NCI-H2081 treated with DMSO at 0.1 percent for 48 hours (cell line): ENCODE results near the gene OSM.

Source experiments
- DNase-seq: peaks from one replicate; lab custom pipeline; 2025; lab: John Stamatoyannopoulos, UW

The OSM gene

DNA sequence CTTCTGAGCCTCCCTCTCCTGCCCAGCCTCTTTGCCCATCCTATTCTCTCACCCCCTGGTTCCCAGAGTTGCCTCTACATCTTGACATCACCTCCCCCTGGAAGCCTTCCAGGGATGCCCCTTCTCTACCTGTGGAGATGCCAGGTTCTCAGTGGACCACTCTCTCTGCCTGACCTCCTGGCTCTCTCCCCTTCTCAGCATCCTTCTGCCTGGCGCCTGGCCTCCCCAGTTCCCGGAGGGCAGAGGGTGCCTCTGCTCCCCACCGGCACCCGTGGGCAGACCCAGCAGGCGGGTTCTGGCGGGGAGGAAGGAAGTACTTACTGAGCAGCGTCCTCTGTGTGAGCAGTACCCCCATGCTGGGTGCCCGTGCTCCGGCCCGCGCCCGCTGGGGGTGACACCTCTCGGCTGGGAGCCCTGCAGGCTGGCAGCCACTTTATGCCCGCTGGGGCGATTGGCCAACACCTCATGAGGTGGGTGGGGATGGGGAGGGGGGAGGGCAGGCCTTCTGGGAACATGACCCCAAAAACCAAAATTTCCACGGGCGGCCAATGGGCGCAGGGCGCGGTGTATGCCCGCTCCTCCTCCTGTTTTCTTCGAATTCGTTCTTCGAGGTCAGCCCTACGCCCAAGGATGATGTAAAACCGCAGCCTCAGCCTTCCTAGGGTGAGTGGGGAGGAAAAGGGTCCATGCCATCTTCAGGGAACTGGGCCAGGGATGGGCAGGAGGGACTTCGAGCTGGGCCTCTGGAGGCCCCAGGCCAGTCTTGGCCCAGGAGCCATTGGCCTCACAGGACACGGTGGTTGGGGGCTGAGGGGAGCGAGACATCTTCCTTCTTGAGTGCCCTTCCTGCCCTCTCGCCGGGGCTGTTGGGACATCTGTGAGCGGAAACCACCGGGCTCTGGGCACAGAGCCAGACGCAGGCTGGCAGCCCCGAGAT, at the start of gene OSM:
Gene OSM, minus strand, starts transcription at position 407 of the 937 bp plus-strand sequence. Its CDS starts 52 bp downstream, at position 355.
- DNase-seq = no peak

- no peak for DNase-seq
Measured at GRCh38 chr22:30315962-30316576, 49.4 kb upstream of the OSM start.

DNA sequence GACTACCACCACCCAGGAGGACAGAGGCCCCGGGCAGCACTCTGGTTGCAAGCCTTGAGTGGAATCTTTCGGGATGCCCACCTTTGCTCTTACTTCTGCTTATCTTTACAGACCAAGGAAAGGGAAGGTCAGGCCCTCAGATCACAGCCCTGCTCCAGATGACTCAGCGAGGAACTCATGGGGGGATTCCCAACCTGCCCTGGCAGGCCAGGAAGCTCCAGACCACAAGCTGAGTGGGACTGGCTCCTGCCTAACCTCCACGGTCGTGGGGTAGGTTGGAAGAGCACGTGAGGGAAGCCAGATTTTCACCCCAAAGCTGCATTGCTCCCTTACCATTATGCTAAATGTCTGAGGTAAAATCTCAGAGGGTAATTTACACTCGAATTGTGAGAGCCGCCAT, 48.3 kb upstream of the OSM start:
- no peak for DNase-seq

- no peak for DNase-seq
Measured at GRCh38 chr22:30313527-30314363, 47.1 kb upstream of the OSM start.

GRCh38 chr22:30312053-30312452, 45.4 kb upstream of the OSM start:
- DNase-seq = no peak

- no peak for DNase-seq
Measured at GRCh38 chr22:30310881-30311771, 44.5 kb upstream of the OSM start.

- DNase-seq = no peak
Measured at GRCh38 chr22:30309951-30310741, 43.5 kb upstream of the OSM start.

GRCh38 chr22:30308518-30309230, 42.0 kb upstream of the OSM start:
- DNase-seq = no peak

- no peak for DNase-seq
Measured at GRCh38 chr22:30308093-30308492, 41.4 kb upstream of the OSM start.

DNA sequence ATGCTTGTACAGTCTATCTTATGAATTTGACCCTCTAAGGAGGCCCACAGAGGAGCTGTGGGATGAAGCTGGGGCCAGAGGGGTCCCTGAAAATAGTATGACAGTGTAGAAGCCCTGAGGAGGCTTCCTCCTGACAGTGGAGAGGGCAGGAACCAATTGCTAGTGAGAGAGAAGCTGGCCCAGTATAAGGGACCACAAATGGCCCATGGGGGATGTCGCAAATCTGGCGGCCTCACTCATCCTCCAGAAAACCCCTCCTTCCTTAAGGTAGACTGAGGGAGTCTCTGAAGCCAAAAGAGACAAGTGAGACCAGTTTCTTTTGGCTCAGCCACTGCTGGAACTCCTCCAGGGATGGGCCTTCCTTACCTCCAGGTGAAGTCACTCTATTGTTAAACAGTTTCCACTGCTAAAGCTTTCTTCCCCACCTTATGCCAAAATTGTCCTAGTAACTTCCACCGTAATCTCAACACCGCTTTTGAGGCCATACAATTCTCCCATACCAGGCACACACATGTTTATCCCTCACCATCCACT, 40.5 kb upstream of the OSM start:
- no peak for DNase-seq

- DNase-seq = no peak
Measured at GRCh38 chr22:30306627-30307011, 40.0 kb upstream of the OSM start.

DNA sequence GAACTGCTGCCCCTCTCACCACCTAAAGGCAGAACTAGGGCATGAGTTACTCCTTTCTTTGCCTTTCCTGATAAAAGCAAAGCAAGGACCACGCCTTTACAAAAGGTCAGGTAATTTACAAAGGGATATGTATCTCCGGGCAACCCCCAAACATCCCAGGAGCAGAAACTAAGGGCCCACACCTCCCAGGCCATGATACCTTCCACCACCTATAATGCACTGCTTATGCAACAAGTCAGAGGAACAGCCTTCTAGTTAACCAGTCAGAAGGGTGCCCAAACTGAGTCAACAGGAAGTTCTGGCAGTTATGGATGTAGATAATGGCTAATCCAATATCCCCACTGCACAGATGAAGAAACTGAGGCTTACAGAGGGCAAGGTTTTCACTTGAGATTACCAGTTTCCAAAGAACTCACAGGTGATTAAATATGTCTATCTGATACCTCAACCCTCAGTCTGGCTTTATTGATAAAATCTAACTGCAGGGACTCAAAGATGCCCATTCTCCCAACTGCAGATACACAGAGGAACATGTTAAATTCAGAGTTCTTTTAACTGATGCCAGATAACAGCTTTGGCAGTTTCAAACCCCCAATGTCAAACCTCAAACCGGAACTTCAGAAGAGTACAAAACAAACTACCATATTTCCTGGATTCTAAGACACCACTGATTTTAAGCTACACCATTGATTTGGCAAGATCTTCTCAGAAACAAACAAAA, 39.4 kb upstream of the OSM start:
- no peak for DNase-seq

GRCh38 chr22:30305519-30305905, 38.9 kb upstream of the OSM start:
- DNase-seq = no peak

GRCh38 chr22:30304495-30305244, 38.0 kb upstream of the OSM start:
- no peak for DNase-seq

DNA sequence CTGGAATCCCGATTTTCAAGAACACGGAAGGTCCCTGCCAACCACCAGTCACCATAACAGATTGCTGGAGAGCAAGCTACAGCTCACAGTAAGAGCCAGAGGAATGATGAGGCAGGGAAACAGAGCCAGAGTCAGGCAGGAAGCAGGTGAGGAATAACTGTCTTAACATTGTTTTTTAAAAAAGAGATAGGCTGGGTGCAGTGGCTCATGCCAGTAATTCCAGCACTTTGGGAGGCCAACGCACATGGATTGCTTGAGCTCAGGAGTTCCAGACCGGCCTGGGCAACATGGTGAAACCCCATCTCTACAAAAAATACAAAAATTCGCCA, 36.1 kb upstream of the OSM start:
- DNase-seq = no peak

- no peak for DNase-seq
Measured at GRCh38 chr22:30301995-30302809, 35.6 kb upstream of the OSM start.

DNA sequence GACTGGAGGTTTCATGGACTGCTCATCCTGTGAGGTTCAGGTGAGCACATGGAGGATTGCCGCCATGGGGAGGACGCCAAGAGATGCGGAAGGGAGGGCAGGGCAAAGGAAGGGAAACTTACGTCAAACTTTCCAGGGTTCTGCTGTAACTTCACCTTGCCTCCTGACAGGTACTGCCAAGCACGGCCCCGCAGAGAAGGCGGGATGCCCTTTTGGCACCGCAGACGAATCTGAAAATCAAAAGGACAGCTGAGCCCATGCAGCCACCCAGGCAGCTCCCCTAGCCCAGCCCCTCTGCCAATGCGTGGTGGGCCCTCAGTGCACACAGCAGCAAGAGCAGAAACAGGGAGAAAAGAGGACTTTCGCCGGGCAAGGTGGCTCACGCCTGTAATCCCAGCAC, 32.7 kb upstream of the OSM start:
- DNase-seq = no peak
